ENCODE data around the gene BAD. TPM values are rescaled to one million over a fixed set of nuclear protein-coding genes. Genes with fewer than 3 reads are reported as not detected.

Gene BAD
- total RNA-seq, 1 donor from 2014 or later = 19.0 TPM

DNA sequence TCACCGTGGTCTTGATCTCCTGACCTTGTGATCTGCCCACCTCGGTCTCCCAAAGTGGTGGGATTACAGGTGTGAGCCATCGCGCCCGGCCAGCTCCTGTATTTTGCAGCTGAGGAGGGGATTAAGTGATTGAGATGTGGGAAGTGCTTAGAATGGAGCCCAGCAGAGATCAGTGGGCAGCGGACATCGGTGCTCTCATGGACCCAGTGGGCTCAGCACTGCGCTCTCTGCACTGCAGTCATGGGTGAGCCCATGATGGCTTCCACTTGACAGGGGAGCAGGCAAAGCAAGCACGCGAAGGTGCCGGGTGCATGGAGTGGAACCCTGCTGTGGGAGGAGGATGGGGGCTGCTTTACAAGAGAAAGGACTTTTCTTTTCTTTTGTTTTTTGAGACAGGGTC, 46.4 kb upstream of the BAD start:
- no peak for DNase-seq (ENCODE audit: low spot score)
- peaks cover 5% of the 10 kb centered on the region for H3K4me1 Mint-ChIP-seq
- H2AFZ ChIP-seq (replicated peaks) = no peak overlapping the region

DNA sequence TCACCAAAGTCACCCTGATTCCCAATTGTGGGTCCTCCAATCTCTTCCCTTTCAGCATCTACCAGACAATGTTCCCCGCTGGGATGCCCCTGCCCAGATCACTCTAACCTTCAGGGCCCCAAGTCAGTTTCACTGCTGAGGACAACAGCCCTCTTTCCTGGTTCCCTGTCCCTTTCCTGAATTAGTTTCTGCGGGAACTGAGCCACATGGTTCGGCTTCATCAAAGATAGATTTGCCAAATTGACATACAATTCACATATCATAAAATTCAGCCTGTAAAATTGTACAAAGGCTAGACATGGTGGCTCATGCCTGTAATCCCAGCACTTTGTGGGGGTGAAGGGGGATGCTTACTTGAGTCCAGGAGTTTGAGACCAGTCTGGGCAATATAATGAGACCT, 43.5 kb upstream of the BAD start:
- Histone ChIP-seq H4K20me1 (ENCODE audit: low read depth) (no peaks in the 10 kb centered on the region), H3K27me3 (no peaks in the 10 kb centered on the region), H3K9me3 (ENCODE audit: low read depth) (no peaks in the 10 kb centered on the region), H3K9ac (no peak overlapping the region), H3F3A (ENCODE audit: low read depth) (peaks cover 6% of the 10 kb centered on the region), H3K4me3 (no peak overlapping the region), H3K4me2 (no peak overlapping the region), H3K79me2 (ENCODE audit: low read depth) (no peaks in the 10 kb centered on the region), H3K4me1 (no peaks in the 10 kb centered on the region), H3K27ac (no peak overlapping the region), H3K36me3 (no peaks in the 10 kb centered on the region), H2AFZ (replicated peaks) (no peak overlapping the region)
- H3K27me3 Mint-ChIP-seq (ENCODE audit: insufficient read depth, low read depth) = peaks cover 9% of the 10 kb centered on the region
- H3K4me3 Mint-ChIP-seq = no peak overlapping the region
- no peak for DNase-seq (ENCODE audit: low spot score)
- peaks cover 2% of the 10 kb centered on the region for H3K9me3 Mint-ChIP-seq
- TF ChIP-seq EZH2 (IDR thresholded peaks at IDR 0.05) (no peak), EZH2phosphoT487 (IDR thresholded peaks at IDR 0.05) (no peak)
- TF ChIP-seq, protein P1, sequence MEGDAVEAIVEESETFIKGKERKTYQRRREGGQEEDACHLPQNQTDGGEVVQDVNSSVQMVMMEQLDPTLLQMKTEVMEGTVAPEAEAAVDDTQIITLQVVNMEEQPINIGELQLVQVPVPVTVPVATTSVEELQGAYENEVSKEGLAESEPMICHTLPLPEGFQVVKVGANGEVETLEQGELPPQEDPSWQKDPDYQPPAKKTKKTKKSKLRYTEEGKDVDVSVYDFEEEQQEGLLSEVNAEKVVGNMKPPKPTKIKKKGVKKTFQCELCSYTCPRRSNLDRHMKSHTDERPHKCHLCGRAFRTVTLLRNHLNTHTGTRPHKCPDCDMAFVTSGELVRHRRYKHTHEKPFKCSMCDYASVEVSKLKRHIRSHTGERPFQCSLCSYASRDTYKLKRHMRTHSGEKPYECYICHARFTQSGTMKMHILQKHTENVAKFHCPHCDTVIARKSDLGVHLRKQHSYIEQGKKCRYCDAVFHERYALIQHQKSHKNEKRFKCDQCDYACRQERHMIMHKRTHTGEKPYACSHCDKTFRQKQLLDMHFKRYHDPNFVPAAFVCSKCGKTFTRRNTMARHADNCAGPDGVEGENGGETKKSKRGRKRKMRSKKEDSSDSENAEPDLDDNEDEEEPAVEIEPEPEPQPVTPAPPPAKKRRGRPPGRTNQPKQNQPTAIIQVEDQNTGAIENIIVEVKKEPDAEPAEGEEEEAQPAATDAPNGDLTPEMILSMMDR (IDR thresholded peaks at IDR 0.05) = no peak
- no peaks in the 10 kb centered on the region for H3K36me3 Mint-ChIP-seq
- no peaks in the 10 kb centered on the region for H3K4me1 Mint-ChIP-seq
- H3K27ac Mint-ChIP-seq = no peak overlapping the region

More for the DNA sequence above, 46.4 kb upstream of the BAD start:
- H3F3A ChIP-seq (ENCODE audit: low read depth) = peaks cover 6% of the 10 kb centered on the region
- H3K4me2 ChIP-seq = no peak overlapping the region
- H3K27me3 ChIP-seq = no peaks in the 10 kb centered on the region
- H3K9me3 ChIP-seq (ENCODE audit: low read depth) = no peaks in the 10 kb centered on the region
- no peaks in the 10 kb centered on the region for H3K36me3 Mint-ChIP-seq
- H3K27me3 Mint-ChIP-seq (ENCODE audit: insufficient read depth, low read depth) = peaks cover 7% of the 10 kb centered on the region
- no peaks in the 10 kb centered on the region for H3K36me3 ChIP-seq
- no peak overlapping the region for H3K27ac ChIP-seq
- H3K4me3 Mint-ChIP-seq = no peak overlapping the region
- no peaks in the 10 kb centered on the region for H3K79me2 ChIP-seq (ENCODE audit: low read depth)
- H3K4me1 ChIP-seq = no peaks in the 10 kb centered on the region
- H3K27ac Mint-ChIP-seq = no peak overlapping the region
- no peak overlapping the region for H3K4me3 ChIP-seq
- no peak for TF ChIP-seq EZH2 (IDR thresholded peaks at IDR 0.05)
- TF ChIP-seq EZH2phosphoT487 (IDR thresholded peaks at IDR 0.05) = no peak
- TF ChIP-seq, protein P1 (IDR thresholded peaks at IDR 0.05) = no peak
- no peak overlapping the region for H3K9ac ChIP-seq
- no peaks in the 10 kb centered on the region for H4K20me1 ChIP-seq (ENCODE audit: low read depth)
- peaks cover 2% of the 10 kb centered on the region for H3K9me3 Mint-ChIP-seq

DNA sequence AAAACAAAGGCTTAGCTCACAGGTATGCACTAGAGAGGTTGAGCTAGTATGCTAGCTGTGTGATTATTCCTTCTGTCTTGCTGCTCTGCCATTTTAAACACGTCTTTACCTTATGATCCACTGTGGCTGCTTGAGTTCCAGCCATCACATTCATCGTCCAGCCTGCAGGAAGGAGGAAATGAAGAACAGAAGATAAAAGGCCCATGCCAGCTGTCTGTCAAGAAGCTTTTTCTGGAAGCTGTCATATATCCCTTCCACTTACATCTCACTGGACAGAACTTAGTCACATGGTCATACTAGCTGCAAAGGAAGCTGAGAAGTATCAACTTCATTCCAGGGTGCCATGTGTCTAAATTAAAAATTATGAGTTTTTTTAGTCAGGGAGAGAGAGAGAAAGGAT, 42.9 kb upstream of the BAD start:
- H3K4me3 ChIP-seq = no peak overlapping the region
- no peak overlapping the region for H3K4me2 ChIP-seq
- no peak overlapping the region for H3K27ac ChIP-seq
- H3K36me3 Mint-ChIP-seq = no peaks in the 10 kb centered on the region
- H3K9ac ChIP-seq = no peak overlapping the region
- H3K4me1 Mint-ChIP-seq = no peaks in the 10 kb centered on the region
- H3K36me3 ChIP-seq = no peaks in the 10 kb centered on the region
- peaks cover 6% of the 10 kb centered on the region for H3F3A ChIP-seq (ENCODE audit: low read depth)
- DNase-seq (ENCODE audit: low spot score) = no peak
- H3K4me3 Mint-ChIP-seq = no peak overlapping the region
- TF ChIP-seq EZH2phosphoT487 (IDR thresholded peaks at IDR 0.05) (no peak), EZH2 (IDR thresholded peaks at IDR 0.05) (no peak)
- TF ChIP-seq, protein P1 (IDR thresholded peaks at IDR 0.05) = no peak
- peaks cover 2% of the 10 kb centered on the region for H3K9me3 Mint-ChIP-seq
- no peaks in the 10 kb centered on the region for H3K79me2 ChIP-seq (ENCODE audit: low read depth)
- H3K27me3 Mint-ChIP-seq (ENCODE audit: insufficient read depth, low read depth) = peaks cover 9% of the 10 kb centered on the region
- H3K27me3 ChIP-seq = no peaks in the 10 kb centered on the region
- H4K20me1 ChIP-seq (ENCODE audit: low read depth) = no peaks in the 10 kb centered on the region
- H3K27ac Mint-ChIP-seq = no peak overlapping the region
- H3K9me3 ChIP-seq (ENCODE audit: low read depth) = no peaks in the 10 kb centered on the region
- H2AFZ ChIP-seq (replicated peaks) = no peak overlapping the region
- no peaks in the 10 kb centered on the region for H3K4me1 ChIP-seq
